ENCODE data around the gene GLTP.

Gene GLTP

DNA sequence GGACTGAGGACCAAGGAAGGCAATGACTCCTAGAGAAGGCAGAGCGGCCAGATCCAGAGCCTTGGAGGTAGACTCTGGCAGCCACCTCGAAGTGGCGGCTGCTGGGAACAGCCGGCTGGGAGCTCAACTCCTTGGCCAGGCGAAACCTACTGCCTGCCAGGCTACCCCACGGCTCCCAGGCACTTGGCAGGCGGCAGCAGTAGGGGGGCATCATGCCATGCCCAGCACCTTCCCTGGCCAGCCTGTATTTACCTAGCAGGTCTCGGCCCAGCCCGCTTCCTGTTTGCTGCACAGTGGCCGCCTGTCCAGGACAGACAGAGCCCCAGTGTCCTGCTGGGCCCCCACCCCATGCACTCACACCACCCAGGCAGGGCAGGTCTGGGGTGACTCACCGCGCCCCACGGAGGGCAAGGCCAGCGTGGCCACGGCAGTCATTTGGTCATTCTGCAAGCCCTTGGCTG, 57.4 kb downstream of the GLTP start:
- no peak for DNase-seq (ENCODE audit: low read depth in 1 of 2, low spot score in 1 of 2)

DNA sequence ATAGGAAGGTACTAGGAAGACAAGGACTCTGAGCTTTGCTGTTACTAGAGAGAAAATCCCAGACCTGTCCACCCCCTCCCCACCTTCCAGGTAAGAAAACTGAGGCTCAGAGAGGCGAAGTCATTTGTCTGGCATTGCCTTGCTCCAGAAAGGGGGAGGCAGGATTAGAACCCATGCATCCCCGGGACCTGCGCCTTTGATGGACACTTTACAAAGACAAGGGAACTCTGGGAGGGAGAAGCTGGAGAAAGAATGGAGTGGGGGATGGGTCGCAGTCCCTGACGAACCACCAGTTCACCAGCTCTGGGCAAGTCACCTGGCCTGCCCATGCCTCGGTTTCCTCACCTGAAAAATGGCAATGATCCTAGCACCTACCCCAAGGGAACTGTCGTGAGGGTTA, 57.9 kb downstream of the GLTP start:
- DNase-seq (ENCODE audit: low read depth in 1 of 2, low spot score in 1 of 2) = no peak

DNA sequence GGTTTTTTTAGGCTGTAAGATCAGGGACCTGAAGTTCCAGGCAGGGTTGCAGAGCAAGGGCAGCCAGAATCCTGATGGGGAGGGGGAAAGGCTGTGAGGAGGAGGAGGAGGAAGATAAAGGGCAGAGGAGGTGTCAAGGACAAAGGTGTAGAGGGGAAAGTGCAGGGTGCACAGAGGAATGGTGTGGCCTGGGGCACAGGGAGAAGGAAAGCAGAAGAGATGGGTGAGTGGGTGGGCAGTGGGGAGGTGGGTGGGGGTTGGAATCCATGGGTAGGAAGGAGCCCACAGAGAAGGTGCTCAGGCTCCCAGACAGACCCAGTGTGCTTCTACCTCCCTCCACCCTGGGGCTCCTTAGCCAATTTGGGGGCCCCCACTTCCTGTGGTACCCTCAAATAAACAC, 58.4 kb downstream of the GLTP start:
- no peak for DNase-seq (ENCODE audit: low read depth in 1 of 2, low spot score in 1 of 2)

DNA sequence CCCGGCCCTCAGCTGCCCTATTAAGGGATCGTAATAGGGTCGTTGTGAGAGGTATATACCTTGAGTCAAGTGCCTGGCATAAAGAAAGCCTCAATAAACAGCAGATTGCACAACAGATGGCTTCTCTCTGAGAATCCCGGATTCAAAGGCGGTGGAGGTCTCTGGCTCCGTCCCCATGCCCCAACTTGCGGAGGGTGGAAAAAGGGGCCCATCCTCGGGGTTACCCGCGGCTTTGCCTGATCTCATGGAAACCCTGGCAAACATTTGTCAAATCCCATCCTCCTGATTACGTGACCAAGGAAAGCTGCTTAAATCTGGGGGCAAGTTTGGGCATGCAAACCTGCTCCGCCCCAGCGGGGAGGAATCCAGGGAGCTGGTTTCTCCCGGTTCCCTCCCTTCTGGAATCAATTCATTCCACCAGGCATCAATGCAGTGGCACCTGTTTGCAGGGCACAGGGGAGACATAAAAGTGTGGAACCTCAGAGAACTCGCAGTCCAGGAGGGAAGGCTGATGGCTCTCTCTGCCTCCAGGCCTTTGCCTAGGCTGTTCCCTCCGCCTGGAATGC, 59.4 kb downstream of the GLTP start:
- DNase-seq (ENCODE audit: low read depth in 1 of 2, low spot score in 1 of 2) = no peak

DNA sequence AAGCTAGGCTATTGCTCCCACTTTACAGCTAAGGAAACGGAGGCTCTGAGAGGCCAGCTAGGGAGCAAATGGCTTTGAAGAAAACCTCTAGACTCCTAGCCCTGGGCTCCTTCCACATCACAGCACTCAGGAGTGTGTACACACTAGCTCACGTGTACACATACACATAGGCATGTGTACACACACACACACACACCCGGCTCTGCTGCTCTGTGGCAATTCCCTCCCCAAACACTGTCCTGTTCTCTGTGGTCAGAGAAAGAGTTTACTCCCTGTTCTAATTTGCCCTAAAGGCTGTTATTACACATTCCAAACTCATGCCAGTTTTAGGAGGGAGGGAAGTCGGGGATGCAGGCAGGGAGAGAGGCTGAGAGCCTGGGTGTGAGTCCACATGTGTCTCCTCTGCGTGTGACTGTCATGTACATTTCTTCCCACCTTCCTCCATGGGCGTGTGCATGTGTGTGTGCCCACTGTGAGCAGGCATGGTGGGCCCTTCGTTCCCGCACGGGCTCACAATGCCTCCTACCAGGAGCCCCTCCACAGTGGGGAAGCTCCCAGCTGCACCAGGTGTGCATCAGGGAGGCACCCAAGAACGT, 61.3 kb downstream of the GLTP start:
- DNase-seq (ENCODE audit: low read depth in 1 of 2, low spot score in 1 of 2) = no peak

DNA sequence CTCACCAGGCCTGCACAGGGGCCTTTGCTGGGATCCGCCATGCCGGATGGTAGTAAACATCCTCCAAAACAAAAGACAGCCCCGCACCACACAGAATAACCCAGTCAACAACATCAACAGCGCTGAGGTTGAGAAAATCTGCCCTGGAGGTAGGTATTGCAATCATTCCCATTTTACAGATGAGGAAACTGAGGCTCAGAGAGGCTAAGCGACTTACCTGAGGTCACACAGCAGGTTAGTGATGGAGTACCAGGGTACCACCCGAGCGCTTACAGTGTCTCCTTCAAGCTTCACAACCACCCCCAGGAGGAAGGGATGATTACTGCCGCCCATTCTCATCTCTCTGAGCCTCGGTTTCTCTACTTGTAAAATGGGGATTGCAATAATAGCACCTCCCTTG, 62.1 kb downstream of the GLTP start:
- no peak for DNase-seq (ENCODE audit: low read depth in 1 of 2, low spot score in 1 of 2)

DNA sequence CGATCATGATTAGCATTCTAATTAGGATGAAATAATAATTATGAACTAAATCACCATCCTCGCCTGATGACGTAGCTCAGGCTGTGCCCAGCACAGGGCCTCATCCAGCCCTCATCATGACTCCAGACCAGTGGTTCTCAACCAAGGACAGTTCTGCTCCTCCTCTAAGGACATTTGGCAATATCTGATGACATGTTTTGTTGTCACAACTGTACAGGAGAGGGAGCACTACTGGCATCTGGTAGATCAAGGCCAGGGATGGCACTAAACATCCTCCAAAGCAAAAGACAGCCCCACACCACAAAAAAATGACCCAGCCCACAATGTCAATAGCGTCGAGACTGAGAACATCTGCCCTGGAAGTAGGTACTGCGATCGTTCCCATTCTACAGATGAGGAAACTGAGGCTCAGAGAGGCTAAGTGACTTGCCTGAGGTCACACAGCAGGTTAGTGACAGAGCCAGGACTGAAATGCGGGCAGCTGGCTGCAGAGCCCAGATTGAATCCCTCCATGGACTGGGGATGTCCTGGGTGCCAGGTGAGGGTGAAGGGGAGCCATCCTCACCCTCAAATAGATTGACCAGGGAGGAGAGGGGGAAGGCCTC, 62.6 kb downstream of the GLTP start:
- DNase-seq (ENCODE audit: low read depth in 1 of 2, low spot score in 1 of 2) = no peak

DNA sequence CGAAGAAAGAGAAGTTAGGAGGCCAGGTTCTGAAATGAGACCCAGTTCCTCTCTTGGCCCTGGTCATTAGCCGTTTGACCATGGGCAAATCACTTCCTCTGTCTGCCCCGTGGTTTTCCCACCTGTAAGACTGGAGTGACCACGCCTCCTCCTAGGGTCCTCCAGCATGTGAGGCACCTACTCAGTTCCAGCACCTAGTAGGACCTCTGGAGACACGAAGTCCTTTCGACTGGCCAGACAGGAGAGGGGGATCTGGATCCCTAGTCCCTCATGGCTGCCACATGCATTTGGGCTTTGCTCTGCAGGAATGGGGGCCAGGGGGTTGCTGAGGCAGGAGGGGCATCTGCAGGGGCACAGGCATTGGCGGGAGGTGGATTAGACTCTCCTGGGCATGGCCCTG, 63.5 kb downstream of the GLTP start:
- no peak for DNase-seq (ENCODE audit: low read depth in 1 of 2, low spot score in 1 of 2)

DNA sequence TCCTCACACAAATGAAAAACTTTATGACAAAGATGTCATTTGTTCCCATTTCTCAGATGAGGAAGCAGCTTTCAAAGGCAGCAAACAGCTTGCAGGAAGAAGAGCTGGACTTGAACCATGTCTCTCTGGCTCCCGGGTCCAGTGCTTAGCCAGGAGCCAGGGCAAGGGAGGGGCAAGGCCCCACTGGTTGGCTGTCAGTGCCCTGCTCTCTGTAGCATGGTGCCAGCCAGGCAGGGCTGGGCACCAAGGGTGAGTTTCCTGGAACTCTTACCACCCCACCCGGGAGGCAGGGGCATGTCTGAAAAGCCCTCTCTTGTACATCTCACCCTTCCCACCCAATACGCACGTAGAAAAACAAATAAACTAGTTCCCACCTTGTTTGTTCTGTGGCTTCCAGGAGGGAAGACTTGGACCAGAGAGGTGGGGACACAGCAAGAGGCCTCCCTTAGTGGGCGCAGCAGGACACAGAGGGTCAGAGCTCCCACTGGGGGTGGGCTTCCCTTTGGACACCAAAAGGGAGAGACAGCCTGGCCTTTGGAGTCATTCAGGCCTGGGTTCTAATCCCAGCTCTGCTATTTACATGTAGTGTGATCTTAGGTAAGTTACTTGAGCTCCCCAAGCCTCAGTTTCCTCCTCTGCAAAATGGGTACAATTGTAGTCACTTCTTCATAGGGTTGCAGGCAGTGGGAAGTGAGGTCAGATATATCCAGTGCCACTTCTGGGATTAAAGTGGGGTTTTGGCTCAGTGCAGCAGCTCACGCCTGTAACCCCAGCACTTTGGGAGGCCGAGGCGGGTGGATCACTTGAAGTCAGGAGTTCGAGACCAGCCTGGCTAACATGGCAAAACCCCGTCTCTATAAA, 64.4 kb downstream of the GLTP start:
- no peak for DNase-seq (ENCODE audit: low read depth in 1 of 2, low spot score in 1 of 2)

DNA sequence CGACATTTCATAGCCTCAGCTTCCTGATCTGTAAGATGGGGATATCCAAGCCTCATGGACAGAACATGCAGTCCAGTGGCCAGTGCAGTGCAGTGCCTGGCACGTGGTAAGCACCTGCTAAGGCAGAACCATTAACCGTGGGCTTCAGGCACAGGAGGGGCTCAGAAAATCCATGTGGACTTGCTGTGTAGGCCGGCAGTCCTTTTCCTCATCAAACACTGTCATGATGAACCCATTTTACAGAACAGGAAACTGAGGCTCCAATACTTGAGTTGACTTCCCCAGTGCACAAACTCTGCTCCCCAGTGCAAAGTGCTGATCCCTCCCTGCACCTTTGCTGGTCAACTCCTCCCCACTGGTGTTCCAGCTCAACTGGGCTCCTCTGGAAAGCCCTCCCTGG, 65.1 kb downstream of the GLTP start:
- no peak for DNase-seq (ENCODE audit: low read depth in 1 of 2, low spot score in 1 of 2)

DNA sequence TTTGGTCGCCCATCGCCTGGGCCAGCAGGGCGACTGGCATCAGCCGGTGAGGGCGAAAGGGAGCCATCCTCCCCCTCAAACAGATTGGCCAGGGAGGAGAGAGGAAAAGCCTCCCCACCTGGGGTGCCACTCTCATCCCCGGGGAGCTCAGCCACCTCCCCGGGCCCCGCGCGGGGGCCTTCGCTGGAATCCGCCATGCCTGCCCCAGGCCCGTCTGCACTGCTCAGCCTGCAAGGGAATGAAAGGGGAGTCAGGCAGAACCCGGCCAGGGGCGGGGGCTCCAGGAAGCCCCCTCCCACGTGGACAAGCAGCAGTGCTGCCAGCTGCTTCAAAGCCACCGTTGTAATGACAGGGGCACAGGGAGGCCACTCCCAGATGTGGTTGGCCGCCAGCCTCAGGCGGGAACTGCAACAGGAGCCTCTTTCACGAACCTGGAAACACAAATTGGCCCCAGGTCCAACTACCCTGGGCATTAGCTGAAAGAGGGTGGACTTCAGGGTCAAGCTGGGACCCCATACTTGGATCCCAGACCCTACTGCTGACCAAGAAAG, 65.7 kb downstream of the GLTP start:
- DNase-seq (ENCODE audit: low read depth in 1 of 2, low spot score in 1 of 2) = no peak

DNA sequence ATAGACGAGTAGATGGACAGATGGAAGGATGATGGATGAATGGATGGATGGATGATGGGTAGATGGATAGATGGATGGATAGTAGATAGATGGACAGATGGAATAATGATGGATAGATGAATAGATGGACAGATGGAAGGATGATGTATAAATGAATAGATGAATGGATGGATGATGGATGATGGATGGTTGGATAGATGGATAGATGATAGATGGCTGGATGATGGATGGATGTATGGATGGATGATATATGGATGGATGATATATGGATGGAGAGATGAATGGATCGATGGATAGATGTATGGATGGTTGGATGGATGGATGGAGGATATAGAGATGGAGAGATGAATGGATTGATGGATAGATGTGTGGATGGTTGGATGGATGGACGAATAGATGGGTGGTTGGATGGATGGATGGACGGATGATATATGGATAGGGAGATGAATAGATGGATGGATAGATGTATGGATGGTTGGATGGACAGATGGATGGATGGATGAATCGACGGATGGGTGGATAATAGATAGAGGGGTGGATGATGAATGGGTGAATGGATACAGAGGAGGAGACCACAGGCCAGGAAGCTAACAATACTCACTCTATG, 66.4 kb downstream of the GLTP start:
- no peak for DNase-seq (ENCODE audit: low read depth in 1 of 2, low spot score in 1 of 2)

DNA sequence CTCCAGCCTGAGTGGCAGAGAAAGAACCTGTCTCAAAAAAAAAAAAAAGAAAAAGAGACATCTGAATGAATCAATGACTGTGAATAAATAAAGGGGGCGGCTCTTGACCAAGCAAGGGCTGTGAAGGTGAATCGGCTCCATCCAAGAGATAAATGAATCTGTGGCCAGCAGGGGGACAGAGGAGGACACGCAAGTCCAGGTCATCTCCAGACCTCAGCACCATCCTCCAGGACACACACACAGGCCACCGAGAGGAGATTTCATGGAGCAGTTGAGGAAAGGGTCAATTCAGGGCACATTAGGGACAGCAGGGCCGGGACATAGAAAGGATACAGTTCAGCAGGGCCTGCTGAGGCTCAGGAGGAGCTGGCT, 68.7 kb downstream of the GLTP start:
- DNase-seq (ENCODE audit: low read depth in 1 of 2, low spot score in 1 of 2) = no peak

DNA sequence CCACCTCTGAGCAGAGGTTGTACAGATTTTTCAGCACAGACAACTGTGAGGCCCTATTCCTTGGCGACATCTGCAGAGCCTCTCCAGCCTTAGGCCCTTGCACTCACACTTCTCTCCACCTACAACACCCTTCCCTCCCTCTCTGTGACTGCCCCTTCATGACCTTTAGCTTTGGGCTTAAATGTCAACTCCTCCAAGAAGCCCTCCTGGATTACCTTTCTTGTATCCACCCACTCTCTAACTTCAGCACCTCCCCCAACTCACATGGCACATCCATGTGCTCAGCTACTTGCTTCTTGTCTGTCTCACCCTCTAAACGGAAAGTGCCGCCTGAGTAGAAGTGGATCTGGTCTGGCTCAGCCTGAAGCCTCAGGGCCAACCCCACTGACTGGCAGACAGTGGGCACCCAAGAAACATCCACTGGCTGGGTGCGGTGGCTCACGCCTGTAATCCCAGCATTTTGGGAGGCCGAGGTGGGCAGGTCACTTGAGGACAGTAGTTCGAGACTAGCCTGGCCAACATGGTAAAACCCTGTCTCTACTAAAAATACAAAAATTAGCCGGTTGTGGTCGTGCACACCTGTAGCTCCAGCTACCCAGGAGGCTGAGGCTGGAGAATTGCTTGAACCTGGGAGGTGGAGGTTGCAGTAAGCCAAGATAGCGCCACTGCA, 69.3 kb downstream of the GLTP start:
- DNase-seq (ENCODE audit: low read depth in 1 of 2, low spot score in 1 of 2) = no peak

DNA sequence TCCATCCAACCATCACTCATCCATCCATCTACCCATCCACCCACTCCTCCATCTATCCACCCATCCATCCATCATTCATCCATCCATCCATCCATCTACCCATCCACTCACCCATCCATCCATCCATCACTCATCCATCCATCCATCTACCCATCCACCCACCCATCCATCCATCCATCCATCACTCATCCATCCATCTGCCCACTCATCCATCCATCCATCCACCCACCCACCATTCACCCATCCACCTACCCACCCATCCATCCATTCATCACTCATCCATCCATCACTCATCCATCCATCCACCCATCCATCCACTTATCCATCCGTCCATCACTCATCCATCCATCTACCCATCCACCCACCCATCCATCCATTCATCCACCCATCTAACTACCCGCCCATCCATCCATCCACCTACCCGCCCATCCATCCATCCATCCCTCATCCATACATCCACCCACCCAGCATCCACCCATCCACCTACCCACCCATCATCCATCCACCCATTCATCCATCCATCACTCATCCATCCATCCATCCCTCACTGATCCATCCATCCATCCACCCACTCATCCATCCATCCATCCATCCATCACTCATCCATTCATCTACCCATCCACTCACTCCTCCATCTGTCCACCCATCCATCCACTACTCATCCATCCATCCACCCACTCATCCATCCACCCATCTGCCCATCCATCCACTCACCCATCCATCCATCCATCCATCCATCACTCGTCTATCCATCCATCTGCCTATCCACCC, 71.3 kb downstream of the GLTP start:
- no peak for DNase-seq (ENCODE audit: low read depth in 1 of 2, low spot score in 1 of 2)

DNA sequence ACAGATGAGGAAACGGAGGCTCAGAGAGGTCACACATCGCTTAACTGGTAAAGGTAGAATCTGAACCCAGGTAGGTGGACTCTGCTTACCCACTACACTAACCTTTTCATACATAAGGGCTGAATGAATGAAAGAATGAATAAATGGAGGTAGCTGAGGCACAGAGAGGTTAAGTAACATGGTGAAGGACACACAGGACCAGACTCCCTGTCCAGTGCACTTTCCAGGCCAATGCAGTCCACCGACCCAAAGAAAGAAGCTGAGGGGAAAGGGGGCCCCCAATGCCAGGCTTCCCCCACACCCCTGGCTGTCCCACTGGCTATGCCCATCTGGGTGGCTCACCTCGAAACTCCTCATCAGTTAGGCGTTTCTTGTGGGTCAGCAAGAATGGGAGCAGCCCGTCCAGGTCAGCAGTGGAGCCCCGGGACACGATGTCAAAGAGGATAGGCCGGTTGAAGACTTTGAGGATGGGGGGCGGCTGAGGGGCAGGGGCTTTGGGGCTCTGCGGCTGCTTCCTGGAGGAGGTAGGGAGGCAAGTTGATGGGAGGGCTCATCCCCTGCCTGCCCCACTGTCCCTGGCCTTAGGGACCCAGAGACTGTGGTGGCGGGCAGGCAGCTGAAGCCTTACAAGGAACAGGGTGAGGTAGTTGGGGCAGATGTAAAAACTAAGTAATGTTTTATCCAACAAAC, 72.2 kb downstream of the GLTP start:
- DNase-seq (ENCODE audit: low read depth in 1 of 2, low spot score in 1 of 2) = no peak

DNA sequence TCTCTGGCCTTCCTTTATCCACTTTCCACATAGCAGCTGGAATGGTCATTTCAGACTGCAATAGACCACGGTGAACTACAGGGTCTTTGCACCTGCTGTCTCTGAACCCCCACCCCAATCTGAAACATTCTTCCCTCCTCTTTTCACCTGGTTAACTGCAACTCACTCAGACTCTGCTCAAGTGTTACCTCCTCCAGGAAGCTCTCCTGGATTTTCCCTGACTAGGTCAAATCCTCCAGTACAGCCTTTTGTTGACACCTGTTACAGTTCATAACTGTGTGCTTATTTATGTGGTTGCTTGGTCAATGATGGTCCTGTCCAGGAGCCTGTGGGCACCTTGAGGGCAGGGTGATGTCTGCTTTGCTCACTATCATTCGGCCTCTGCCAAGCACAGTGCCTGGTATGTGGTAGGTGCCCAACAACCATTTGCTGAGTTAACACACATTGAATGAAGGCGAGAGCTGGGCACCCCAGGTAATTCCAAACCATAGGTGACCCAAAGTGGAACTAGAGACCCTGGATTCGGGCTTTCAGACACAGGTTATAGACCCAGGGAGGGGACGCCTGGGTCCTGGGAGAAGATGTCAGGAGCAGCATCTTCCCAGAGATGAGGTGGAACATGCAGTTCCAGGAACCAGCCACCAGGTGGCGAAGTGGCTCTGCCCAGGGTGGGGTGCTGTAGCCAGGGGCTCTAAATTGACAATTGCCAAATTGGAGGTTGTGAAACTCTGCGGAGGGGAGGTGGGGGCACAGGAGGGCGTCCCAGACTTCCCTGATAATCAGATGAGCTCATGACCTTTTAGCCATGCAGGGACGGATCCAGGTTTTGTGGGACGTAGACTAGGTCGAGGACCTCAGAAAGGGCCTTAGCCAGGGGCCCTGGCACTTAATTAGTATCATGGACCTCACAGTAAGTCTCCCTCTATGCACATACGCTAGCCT, 75.2 kb downstream of the GLTP start:
- DNase-seq (ENCODE audit: low read depth in 1 of 2, low spot score in 1 of 2) = peak; percentile 47 to 54

DNA sequence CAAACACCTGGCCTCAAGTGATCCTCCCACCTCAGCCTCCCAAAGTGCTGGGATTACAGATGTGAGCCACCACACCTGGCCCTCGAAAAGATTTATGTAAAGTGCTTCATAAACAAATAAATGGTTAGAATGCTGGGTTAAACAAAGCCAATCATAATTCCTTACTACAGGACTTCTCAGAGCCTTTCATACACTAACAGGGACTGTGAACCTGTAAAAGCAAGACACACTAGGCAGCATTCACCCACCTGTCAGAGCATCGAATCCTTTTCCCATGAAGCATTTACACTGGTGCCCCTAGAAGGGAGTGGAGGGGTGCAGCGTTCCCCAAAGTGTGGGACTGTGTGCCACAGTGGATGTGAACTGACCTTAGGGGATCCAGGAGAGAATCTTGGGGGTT, 76.7 kb downstream of the GLTP start:
- DNase-seq (ENCODE audit: low read depth in 1 of 2, low spot score in 1 of 2) = no peak

Data from activated CD4-positive, alpha-beta T cell treated with anti-CD3 and anti-CD28 coated beads, Interleukin-2, amount 50 U/mL, for 24 hours (primary cell).